NCI-H1092 (cell line): ENCODE data around the gene TXNDC5.
A peak's percentile ranks its signal among the peaks of the same experiment; 100 is the strongest.

Experiments
- DNase-seq: peaks from one replicate; lab custom pipeline; 2025; lab: John Stamatoyannopoulos, UW

TXNDC5 gene

DNA sequence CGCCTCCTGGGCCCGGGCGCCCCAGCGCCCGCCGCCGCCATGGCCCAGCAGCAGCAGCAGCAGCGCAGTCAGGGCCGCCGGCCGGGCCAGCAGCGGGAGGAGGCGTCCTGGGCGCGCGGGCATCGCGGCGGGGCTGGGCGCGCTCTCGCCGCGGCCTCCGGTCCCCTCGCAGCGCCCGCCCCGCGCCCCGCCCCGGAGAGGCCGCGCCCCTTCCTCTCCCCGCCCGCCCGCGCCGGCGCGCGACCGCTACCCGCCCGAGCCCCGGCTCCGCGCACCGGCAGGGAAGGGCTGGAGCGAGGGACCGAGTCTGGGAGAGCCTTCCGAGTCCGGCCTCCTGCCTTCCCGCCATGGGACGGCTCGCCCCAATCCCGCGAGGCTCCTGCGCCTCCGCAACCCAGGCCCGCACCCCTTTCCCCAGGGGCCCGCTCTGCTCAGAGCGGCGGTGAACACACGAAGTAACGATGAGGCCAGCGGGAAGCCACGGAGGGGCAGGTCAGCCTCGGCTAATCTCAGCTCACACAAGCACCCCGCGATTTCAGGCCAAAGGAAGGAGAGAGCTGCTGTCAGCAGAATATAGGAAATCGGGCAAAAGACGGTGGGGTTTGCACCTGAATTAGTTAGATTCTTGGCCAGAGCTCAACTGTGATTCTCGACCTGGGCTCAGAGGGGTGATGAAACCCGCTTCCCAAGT, at the start of gene TXNDC5:
TXNDC5 (minus strand) TSS at position 135 of the 691 bp plus-strand sequence; CDS start at position 123, 12 bp downstream.
- peak; percentile 16 for DNase-seq

DNA sequence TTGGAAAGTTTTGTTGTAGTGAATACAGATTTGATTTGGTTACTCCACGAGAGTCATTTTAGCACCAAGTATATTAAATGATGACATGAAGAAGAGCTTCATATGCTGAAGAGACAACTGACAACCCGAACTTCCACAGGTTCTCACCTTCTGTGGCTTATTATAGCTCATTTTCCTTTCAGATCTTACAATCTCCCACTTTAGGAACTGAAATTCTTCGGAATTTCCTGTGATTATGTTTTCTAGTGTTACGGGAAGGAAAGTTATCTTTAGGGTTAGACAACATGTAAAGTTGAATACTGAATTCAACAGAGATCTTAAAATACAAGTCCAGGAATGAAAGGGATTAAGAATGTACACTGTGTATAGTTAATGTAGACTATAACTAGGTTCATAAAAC, 49.6 kb upstream of the TXNDC5 start:
- DNase-seq: no peak

DNA sequence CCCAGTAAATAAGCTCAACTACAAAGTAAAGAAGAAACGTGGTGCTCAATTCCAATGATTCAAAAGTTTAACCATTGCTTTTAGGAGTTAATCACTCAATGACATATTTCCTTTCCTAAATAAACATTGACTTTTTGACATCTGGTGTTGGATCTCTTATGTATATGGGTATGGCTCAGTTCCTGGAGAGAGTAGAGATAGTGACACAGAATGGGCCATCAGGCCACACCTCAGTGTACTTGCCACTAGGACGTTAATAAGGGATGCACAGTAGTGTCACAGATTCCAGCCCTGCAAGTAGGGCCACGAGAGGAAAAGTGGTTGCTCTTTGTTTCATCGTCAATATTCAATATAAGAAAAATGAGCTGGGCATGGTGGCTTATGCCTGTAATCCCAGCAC, 48.9 kb upstream of the TXNDC5 start:
- no peak for DNase-seq

DNA sequence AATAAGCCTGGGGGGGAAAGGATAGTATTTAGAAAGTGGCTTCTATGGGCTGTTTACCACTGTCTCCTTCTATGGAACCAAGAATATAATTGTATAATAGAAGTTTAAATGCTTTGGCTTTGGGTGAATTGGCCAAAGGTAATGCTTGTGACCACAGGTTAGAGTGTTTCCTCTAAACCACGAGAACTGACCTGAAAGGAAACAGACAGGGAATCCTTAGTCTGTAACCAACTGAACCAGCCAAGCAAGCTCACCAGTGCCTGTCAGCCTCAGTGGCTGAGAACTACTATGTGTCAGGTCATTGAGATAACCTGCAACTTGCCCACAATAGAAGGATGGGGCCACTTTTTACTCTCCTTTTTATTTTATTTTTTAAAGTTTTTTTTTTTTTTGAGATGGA, 47.9 kb upstream of the TXNDC5 start:
- no peak for DNase-seq

DNA sequence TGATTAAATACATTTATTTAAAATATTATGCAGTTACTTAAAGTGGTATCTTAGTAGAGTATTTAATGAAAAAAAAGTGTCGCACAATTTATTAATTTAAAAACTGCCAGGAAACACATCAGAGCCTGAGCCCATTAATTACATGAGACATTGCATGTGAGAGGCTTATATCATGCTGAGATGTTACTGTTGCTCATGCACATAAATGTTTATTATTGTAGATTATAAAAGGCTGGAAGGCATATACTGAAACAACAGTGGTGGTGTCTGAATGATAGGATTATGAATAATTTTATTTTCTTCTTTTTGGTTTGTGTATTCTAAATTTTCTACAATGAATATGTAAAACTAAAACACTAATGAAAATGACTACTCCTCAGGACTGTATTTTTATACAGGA, 45.7 kb upstream of the TXNDC5 start:
- no peak for DNase-seq

DNA sequence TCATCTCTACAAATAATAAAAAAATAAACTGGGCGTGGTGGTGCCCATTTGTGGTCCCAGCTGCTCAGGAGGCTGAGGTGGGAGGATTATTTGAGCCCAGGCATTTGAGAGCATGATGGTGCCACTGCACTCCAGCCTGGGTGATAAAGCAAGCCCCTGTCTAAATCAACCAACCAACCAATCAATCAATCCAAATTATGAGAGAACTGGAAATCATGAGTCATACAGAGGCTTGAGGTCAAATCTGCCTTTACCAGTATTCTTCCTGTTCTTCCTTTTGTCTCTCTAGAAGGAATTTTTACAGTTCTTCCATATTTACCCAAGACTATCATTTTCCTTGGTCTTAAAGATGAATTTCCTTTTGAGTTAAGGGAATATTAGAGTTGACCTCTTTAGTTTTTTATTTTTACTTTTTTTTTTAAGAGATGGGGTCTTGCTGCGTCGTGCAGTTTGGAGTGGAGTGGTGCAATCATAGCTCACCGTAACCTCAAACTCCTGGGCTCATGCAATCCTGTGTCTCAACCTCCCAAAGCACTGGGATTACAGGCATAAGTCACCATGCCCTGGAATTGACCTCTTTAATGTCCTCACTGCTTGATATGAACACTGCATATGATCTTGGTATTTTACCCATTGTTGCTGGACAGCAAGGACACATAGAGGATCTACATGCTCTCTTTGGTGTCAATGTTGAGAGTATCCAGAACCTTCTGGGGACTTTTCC, 44.1 kb upstream of the TXNDC5 start:
- DNase-seq: no peak

DNA sequence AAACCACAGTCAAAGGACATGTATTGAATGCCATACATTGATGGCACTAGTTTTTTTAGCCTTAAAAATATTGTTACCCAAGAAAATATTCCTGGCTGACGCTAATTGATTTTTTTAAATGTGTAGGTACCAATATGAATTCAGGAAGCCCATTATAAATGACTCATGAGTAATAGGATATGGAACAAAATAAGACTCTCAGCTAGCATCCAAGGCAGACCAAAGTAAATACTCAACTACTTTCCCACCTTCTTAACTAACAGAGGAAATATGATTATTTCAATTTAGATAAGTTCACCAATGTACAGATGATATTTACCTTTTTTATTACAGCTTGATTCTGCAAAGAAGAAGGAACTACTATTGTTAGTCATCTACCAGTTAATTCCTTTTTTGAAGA, 43.2 kb upstream of the TXNDC5 start:
- DNase-seq: no peak

DNA sequence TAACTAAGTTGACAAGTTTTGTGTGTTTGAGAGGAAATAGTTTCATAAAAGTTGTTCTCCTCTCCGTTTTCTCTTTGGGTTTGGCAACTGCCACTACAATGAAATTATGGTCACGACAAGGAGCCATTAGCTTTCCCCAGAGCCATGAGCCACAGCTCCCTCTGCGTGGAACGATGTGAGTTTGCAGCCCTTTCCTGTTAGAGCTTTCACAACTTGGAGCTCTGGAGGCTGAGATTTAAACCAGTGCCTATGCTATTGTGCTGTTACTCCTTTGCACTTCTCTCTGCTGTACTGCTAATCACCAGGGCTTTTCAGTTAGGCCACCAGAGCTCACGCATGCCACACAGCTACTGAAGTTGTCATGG, 29.3 kb upstream of the TXNDC5 start:
- DNase-seq: no peak

DNA sequence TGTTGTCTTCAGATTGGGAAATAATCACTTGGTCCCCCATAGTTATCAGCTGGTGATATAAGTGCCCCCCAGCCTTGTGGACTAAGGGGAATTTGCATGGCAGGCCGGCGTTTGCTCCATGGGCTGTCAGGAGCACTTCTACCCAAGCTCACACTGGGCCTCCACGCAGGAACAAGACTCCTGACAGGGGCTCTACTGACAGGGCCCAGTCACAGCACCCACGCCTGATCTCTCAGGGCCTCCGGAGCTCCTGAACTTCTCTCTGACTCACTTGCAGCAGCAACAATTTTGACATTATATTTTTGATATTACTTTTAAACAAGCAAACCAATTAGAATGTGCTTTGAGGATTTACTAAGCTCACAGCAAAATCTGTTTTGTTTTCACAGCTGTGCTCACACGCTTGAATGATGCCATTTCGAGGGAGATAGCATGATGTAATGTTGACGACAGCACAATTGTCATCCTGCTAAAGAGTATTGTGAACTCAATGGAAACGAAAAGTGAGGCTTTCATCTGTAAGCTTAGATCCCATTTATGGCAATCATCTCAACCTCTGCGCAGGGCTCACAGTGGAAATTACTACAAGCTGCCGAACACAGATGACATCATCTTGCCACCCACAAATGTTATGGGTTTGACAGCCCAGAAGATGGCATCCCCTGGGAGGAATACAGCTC, 28.7 kb upstream of the TXNDC5 start:
- no peak for DNase-seq

DNA sequence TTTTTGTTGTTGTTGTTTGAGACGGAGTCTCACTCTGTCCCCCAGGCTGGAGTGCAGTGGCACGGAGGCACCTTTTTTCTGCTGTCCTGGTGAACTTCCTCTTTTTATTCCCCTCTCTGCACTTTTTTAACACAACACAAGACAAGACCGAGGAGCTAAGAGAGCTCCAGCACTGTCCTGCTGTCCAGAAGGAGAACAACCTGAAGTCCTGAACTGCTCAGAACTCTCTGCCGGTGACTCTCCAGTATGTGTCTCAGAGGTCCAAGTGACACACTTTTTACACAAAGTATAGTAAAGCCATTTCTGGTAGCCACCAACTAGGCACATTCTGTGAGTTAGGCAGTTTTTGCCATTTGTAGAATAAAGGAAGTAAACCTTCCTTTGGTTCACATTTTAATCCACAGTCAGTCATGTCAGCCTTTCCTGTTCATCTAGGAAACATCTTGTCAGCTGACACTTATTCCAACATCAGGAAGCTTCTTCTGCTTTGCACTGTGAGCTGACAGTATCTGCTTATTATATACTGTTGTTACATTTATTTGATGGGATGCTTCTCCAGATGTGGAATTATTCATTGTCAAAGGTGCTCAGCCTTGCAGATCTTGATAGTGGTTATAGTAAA, 28.1 kb upstream of the TXNDC5 start:
- DNase-seq: no peak

DNA sequence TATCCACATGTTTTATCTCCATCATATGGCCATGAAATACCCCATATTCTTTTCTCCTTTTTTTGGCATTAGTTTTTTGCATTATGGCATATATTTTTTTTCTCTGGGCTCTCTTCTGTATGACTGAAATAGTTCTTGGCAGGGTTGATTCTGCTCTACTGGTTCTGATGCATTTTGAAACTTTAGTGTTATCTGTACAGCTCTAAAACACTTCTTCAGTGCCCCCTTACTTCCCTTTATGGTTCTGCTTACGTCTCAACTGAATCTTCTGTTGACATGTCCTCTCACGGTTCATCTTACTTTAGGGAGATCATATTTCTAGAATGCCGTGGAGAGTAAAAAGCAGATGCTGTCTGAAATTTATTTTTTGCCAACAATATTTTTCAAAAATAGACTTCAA, 23.2 kb upstream of the TXNDC5 start:
- no peak for DNase-seq

DNA sequence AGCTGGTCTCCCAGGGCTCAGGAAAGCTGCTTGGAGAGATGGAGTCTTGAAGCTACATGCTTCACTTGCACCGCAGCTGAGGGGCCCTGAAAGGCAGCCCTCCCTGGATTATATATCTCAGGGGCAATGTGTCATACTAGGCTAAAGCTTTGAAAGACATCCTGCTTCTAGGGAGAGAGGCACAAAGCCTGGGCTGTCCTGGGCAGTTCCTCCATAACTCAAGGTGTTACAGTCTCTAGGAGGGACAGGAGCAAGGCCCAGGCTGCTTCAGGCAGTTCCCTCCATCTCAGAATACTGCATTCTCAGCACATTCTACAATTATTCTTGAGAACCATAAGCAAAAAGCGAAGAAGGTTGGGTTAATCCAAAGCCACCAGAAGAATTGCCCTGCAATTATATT, 22.0 kb upstream of the TXNDC5 start:
- no peak for DNase-seq

DNA sequence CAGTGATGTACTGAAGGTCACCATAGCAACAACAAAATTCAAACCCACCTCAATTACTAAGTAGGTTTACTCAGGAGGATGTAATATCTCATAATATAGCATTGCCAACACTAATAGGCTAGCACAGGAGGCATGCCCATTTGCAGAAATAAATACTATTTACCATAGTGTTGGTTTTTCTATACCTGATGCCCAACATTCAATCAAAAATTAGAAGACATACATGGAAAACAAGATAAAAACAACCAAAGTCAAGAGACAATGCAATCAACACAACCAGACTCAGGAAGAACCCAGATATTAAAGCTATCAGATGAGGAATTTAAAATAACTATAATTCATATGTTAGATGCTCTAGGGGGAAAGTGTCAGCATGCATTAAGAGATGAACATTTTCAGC, 14.3 kb upstream of the TXNDC5 start:
- no peak for DNase-seq

DNA sequence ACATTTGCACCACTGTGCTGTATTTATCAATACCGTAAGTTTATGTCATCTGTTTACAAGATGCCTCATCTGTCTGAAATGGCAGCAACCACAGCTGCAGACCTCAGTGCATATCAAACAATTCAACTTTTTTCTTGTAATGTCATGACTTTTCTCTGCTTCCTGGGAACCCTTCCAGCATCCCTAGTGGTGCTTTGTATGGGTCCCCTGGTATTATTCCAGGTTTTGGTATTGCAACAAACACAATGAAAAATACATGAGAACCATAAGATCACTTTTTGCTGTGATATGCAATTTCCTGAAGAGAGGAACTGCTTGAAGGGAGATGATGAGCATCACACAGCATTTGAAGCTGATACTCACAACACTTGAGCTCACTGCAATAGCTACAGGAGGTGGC, 12.0 kb upstream of the TXNDC5 start:
- DNase-seq: no peak

DNA sequence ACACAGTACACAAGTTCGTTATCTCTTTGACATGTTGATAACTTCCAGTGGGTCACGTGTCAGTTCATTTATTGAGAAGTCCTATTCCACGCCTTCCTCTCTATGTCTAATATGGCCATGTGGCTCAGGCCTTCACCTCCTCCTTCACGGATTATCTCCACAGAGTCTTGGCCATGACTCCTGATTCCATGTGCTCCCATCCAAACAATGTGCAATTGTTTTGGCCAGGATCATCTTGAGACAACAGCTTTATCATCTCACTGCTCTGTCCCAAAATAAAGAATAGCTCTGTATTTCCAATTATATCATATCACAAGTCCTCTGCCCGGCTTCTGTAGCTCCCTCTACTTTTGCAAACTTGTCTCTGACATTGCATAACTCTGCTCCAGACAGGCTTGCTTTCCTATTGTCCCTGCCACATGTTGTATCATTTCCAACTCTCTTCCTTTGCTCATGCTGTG, 11.1 kb upstream of the TXNDC5 start:
- DNase-seq: no peak

DNA sequence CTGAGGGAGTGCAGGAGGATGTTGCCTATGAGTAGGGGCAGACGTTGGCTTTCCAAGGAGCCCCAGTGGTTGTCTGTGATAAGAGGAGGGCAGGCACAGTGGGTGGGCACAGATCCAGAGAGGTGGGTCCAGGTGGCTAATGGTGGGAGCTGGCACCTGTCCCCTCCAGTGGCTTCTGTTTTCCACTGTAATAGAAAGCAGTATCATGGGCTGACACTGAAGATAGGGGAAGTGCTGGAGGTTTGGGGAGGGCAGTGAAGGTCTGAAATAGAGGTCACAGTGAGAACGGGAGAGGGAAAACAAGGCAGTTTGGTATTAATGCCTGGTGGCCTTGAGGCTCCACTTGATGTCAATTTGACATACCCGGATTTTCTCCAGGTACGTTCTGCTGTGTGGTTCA, 10.5 kb upstream of the TXNDC5 start:
- no peak for DNase-seq

DNA sequence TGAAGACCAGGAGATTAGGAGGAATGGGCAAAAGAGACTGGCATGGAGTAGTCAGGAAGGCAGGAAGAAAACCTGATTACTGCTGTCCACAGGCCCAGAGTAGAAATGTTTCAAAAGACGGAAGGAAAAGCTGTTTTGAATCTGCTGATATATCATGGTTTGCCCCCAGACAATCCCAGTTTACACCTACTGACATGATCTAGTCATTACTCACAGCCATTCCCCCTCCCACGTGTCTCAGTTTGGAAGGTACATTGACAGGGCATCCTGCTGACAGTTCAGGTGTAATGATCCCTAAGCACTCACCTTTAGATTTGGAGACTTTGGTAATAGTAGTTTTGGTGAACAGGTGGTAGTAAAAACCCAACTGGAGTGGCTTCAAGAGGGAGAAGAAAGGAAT, 9.8 kb upstream of the TXNDC5 start:
- no peak for DNase-seq

DNA sequence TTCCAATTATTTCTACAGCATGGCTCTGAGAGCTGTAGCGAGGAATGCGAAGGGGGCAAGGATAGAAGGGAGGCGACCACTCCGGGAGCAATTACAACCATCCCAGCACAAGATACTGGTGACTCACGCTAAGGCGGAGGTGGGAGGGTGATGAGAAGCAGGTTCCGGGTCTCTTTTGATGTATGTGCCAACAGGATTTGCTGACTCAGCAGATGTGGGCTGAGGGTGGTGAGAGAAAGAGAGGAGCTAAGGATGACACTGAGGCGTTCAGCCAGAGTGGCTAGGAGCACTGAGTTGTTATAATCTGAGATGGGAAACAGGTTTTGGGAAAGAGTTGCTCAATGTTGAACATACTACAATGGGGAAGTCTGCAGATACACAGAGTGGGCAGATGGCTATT, 9.3 kb upstream of the TXNDC5 start:
- DNase-seq: no peak

DNA sequence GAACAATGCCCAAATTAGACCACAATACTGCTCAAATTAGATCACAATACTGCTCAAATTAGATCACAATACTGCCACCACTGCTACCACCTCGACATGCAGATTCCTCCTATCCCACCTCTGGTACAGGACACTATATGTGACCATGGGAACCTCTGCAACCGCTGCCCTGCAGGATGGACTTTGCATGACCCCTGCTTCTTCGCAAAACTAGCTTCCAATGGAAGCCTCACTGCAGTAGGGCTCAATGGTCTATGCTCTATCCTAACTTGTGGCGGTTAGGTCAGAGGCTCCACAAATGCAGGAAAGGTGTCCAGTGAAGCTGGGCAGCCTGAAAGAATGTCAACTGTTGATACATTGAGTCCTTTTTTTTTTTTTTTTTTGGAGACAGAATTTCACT, 7.8 kb upstream of the TXNDC5 start:
- no peak for DNase-seq

DNA sequence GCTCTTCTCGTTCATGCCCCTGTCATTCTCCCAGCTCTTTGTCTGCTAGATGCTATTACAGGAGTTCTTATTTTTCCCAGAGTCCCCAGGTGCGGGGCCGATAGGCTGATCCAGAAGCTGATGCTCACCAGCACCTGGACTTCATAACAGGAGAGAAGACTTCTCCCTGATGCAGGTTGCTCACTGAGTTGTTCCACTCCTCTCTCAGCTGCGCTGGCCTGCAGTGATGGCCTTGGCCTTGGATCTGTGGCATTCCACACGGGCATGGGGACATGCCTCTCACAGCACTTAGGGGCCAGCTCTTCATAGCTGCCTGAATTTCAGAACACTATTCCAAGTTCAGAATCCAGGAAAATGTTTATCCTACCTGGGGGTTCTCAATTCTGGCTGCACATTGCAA, 7.1 kb upstream of the TXNDC5 start:
- DNase-seq: no peak

DNA sequence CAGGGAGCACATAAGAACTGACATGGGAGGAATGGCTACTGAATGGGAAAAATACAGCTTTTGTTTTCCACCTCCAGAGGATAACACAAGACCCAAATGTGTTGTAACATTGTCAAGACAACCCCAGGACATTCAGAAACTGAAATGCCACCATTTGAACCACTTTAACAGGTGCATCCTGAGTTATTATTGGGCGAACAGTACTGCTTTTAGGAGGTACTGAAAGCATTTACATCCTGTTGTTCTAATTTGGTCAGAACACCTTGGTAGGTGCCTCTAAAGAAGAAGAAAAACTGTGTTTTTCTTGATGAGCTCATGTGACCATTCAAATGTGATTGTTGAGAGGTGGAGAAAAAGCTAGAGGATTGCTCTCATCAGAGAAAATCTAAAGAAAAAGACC, 6.4 kb upstream of the TXNDC5 start:
- no peak for DNase-seq

DNA sequence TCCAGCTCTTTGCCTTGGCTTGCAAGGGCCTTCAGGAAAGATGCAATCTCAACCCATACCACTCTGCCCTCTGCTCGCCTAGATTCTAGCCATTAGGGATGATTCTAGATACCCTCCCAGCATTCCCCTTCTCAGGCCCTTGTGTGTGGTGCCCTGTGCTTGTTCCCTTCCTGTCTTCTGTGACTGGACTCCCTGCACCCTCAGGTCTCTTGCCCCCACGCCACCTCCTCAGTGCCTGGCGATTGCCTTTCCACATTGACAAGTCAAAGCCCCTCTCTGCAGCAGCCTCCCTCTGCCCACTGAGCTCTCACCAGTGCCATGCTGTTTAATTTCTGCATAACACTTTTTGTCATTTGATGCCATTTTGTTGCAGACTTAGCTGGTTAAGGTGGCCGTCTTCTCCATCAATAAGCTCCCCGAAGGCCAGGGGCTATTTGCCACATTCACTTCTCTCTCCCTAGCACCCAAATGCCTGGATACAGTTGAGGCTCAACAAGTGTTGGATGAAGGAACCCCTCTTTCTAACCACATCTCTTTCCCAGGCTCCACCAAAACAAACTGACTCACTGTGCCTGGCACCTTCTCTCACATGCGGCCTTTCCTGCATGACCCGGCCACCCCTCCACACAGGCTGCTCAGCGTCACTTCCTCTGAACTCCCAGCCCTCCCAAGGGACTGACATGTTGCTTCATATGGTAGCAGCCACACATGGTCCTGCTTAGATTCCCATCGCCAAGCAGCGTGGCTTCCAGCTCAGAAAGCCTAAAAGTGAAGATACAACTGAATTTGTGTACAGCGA, 4.6 kb upstream of the TXNDC5 start:
- no peak for DNase-seq
